GM21717 (cell line): ENCODE measurements around the gene DNMT3B.
"Not testable (repeated sequence)": the region's sequence is repeated elsewhere in the genome, so short reads cannot be mapped to it uniquely, and the experiment has no call there.

Experiments
- ATAC-seq: cut with Tn5 transposase; IDR thresholded peaks from one replicate; pipeline ENCODE4 v1.9.1; 2021; ENCODE audit warnings: mild to moderate bottlenecking, moderate library complexity; ENCODE audit not compliant: unreplicated experiment

The DNMT3B gene

DNA sequence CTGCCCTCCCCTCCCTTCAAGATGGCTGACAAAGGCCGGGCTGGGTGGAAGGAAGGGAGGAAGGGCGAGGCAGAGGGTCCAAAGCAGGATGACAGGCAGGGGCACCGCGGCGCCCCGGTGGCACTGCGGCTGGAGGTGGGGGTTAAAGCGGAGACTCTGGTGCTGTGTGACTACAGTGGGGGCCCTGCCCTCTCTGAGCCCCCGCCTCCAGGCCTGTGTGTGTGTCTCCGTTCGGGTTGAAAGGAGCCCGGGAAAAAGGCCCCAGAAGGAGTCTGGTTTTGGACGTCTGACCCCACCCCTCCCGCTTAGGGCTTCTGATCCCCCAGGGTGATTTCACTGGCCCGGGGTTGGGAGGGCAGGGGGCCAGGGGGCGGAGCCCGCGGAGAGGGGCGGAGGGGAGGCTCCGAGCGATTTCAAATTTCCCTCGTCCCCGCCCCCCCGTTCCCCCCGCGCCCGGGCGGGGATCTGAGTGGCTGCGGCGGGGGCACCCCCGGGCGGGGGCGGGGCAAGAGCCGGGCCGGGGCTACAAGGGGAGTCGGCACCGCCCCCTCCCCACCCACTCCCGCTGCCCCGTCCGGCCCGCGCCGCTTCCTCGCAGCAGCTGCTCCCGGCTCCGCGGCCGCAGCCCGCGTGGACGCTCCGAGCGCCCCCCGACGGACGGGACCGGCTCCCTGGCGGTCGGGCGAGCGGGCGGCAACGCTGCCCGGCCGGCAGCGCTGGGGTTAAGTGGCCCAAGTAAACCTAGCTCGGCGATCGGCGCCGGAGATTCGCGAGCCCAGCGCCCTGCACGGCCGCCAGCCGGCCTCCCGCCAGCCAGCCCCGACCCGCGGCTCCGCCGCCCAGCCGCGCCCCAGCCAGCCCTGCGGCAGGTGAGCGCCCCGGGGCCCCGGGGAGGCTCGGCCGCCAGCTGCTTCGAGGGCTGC, at the start of gene DNMT3B:
Gene DNMT3B (plus strand): TSS at position 555 of the 923 bp plus-strand sequence. CDS start 17,939 bp downstream, outside the sequence.
- ATAC-seq, result no peak

DNA sequence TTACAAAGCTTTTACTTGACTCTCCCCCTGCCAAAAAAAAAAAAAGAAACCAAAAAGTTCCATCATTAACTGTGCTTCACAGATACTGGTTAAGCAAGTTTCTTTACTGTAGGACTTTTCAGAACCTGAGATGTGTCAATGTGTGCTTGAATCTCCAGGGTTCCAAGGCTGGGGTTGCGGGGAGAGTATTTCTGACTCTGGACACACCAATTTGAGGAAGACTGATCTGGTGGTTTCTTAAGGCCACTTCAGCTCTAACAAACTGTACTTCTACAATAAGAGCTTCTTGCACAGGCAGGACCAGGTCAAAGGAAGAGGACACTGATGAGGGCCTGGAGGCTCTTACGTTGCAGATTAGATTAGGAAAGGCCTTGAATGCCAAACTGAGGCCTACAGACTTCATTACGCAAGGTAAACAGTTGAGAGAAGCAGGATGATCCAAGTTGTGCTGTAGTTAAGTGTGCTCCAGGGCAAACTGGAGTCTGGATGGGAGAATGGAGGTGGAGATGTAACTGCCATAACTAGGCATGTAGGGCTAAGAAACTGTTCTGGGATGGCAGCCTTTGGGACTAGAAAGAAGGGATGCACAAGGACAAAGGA, 43.3 kb upstream of the DNMT3B start:
- no peak for ATAC-seq

GRCh38 chr20:32727683-32728082, 34.5 kb upstream of the DNMT3B start:
- no peak for ATAC-seq

DNA sequence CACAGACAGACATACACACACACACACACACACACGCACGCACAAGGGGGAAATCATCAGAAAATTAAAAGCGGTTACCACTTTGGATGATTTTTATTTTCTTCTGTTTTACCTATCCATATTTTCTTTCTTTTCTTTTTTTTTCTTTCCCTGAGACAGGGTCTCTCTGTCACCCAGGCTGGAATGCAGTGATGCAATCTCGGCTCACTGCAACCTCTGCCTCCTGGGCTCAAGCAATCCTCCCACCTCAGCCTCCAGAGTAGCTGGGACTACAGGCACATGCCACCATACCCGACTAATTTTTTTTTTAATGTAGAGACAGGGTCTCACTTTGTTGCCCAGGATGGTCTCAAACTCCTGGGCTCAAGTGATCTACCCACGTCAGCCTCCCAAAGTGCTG, 33.8 kb upstream of the DNMT3B start:
- not testable (repeated sequence) for ATAC-seq

GRCh38 chr20:32729334-32729733, 32.9 kb upstream of the DNMT3B start:
- ATAC-seq, result not testable (repeated sequence)

DNA sequence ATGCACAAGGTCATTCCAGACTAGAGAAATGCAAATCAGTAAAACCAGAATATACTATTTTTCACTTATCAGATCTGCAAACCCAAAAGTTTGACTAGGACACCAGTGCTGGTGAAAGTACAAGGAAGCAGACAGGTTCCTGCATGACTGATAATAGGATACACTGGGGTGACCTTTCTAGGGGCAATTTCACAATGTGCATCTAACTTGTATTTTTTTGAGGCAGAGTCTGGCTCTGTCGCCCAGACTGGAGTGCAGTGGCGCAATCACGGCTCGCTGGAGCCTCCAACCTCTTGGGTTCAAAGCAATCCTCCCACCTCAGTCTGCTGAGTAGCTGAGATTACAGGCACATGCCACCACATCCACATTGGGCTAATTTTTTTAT, 30.3 kb upstream of the DNMT3B start:
- ATAC-seq, result no peak

DNA sequence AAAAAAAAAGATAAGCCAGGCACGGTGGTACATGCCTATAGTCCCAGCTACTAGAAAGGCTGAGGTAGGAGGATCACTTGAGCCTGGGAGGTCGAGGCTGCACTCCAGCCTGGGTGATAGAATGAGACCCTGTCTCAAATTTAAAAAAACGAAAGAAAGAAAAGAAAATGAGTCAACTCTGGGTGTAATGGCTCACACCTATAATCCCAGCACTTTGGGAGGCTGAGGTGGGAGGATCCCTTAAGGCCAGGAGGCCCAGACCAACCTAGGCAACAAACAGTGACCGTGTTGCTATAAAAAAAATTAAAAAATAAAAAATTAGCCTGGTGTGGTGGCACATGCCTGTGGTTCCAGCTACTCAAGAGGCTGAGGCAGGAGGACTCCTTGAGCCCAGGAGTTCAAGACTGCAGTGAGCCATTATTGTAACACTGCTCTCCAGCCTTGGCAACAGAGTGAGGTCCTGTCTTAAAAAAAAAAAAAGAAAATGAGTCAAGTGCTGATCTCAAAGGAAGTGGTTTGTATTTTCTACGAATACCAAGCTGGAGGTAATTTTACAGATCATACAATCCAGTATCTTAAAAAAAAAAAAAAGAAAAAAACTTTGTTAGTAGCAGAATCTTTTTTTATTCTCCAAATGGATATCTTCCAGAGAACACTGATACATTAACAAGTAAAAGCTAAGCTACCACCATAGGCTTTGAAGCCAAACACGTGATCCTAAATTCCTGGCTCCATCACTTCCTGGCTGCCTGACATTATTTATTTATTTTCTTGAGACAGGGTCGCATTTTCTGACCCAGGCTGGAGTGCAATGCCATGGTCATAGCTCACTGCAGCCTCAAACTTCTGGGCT, 24.6 kb upstream of the DNMT3B start:
- ATAC-seq, result no peak

- ATAC-seq, result no peak
These were observed 21.0 kb upstream of the DNMT3B start for GRCh38 chr20:32741151-32741550.

GRCh38 chr20:32742322-32743236, 19.6 kb upstream of the DNMT3B start:
- ATAC-seq, result no peak

DNA sequence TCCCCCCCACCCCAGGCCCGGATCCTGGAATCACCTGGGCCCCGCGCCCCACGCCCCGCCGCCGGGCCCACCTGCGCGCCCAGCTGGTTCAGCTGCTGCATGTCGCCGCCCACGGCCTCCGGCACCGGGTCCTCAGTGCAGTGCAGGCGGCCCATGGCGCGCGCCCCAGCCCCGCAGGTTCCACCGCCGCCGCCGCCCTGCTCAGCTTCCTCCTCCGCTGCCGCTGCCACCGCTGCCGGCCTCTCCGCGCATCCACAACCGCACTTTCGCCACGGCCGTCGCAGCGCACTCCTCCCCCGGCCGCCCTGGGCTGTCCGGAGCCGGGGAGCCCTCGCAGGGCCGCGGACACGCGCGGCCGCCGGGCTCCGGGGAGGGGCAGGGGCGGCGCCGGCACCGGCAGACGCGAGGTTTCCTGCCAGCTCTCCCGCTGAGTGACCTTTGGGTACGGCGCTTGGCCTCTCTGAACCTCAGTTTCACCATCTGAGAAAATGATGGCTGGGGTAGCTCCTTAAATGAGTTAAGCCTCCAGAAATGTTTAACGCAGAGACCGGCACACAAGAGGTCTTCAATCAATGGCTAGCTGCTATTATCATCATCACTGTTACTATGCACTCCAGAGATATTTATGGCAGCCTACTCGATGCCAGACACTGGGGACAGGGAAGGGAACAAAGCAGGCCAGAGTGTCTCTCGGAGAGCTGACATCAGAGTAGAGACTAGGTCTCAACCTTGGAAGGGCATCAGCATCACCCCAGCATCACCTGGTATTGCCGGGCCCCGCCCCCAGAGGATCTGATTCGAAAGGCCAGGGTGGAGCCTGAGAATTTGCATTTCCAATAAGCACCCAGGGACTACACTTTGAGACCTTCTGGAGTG, 18.7 kb upstream of the DNMT3B start, which contains the start of gene COMMD7:
Gene COMMD7 (minus strand): TSS at position 231 of the 876 bp plus-strand sequence. CDS start 76 bp downstream, at position 155.
- ATAC-seq, result peak; percentile 67

- no peak for ATAC-seq
These were observed 12.1 kb upstream of the DNMT3B start for GRCh38 chr20:32749914-32750637.

DNA sequence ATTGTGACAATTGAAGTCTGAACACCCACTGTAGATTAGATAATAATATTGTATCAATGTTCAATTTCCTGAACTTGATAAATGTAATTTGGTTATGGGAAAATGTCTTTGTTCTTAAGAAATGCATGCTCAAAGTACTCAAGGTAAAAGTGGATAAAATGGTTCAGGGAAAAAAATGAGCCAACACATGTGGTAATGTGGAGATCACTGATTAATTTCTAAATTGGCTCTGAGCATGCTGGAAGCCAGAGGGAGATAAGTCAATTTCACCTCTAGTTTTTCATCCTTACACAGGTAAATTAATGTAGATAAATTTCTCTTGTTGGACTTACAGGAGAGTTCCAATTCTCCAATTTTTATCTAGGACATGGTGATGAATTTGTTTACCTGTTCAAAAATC, 10.9 kb upstream of the DNMT3B start:
- ATAC-seq, result no peak

DNA sequence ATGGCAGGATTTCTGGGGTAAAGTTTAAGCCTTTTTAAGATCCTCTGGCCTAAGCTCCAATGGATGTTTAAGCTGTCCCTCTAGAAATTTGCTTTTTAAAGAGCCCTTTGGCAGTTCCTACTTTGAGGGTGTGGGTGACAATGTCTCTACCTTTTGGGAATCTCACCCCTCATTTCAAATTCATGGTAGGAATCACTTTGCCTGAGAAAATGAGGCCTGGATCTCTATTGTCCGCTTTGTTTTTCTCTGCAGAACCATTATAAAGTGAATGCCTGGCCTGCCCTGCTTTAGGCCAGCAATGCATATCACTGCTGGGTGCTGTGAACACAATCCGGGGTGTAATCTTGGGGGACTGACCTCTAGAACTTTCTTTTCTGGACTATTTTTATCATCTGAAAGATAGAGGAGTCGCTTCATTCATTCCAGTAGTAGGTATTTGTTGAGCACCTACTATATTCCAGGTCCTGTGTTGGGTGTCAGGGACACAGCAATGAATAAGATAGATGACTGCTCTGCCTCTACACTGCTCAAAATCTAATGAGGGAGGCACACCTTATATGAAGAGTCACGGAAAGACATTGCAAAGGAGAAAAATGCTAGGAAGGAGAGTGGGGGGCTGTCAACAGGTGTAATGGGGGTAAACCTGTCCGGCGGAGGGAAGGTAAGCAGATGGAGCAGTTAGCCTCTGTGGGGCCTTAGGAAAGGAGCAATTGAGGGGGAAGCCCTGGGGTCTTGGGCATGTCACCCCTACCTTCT, 10.3 kb upstream of the DNMT3B start:
- ATAC-seq, result no peak

DNA sequence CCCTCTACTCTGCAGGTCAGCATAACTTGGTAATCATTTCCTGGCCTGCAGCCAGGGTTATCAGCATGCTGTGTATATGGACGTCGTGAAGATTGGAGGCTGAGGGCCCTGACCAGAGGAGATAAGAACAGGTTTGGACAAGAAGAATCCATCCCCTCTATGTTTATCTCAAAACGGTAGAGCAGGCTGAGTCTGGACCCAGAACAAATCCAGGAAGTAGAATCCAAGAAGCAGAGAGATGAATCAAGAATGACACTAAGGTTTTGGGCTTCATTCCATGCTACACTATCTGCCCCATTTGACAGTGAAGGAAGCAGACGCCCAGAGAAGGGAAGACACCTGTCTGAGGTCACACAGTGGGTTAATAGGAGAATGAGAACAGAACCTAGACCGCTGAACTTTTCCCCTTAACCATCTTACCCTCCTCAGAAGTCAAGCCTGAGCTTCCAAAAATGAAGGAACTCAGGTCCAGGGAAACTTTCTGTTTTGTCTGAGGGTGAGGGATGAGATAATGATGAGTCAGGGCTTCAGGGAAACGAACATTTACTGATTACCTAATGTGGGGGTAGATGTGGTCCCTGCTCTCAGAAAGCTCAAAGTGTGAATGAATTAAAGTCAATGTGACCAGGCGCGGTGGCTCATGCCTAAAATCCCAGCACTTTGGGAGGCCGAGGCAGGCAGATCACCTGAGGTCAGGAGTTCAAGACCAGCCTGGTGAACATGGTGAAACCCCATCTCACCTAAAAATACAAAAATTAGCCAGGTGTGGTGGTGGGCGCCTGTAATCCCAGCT, 9.5 kb upstream of the DNMT3B start:
- no peak for ATAC-seq

GRCh38 chr20:32753731-32754130, 8.5 kb upstream of the DNMT3B start:
- no peak for ATAC-seq

DNA sequence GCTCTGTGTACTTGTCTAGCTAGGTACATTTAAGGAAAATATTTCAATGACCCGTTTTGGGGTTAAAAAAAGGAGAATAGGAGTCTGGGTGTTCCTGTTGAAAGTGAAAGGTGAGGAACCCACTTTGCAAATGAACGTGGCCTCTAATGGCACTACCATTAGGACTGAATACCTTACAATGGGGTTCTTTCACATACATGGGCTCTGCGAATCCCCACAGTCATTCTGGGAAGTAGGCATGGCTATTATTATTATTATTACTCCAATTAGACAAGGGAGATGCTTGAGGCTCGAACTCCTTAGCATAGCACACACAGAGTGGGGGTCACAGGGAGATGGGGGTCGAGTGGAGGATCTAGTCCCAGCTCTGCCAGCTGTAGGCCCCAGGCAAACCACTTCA, 6.0 kb upstream of the DNMT3B start:
- ATAC-seq, result no peak

GRCh38 chr20:32761417-32761830, 761 bp upstream of the DNMT3B start:
- no peak for ATAC-seq
